ENCODE data around the gene PHLDB1. TPM values are rescaled to one million over a fixed set of nuclear protein-coding genes. Genes with fewer than 3 reads are reported as not detected.
A peak's percentile ranks its signal among the peaks of the same experiment; 100 is the strongest.
"Not testable (repeated sequence)": the region's sequence is repeated elsewhere in the genome, so short reads cannot be mapped to it uniquely, and the experiment has no call there.

Gene PHLDB1
- total RNA-seq, 2 experiments from 2014 or later, result 2.0 TPM

GRCh38 chr11:118608360-118609227, 1.2 kb downstream of the PHLDB1 start:
- Mint-ChIP-seq H3K27ac (no peak overlapping the region), H3K27me3 (ENCODE audit: low read depth) (peaks cover 17% of the 10 kb centered on the region), H3K4me1 (ENCODE audit: low read depth) (peaks cover 20% of the 10 kb centered on the region), H3K36me3 (ENCODE audit: low read depth) (no peaks in the 10 kb centered on the region), H3K4me3 (peak overlapping the region; percentile 81), H3K9me3 (no peaks in the 10 kb centered on the region)
- CTCF ChIA-PET, result interaction anchor here (0.6 to 7.3 kb wide), 12 partner anchors 9 to 718 kb away, joined by 3 to 106 read pairs (median 3); no protein-coding TSS in a partner anchor
- intact Hi-C loops (cut with micrococcal nuclease), result loop anchor here (1.0 to 5.0 kb wide), 2 partner anchors 35 to 461 kb away; no protein-coding TSS in a partner anchor
- peak; percentile 71 for DNase-seq

GRCh38 chr11:118609380-118610224, 2.2 kb downstream of the PHLDB1 start:
- H3K27ac Mint-ChIP-seq, result no peak overlapping the region
- intact Hi-C loops (cut with micrococcal nuclease), result loop anchor here (1.0 to 5.0 kb wide), 2 partner anchors 36 to 462 kb away; no protein-coding TSS in a partner anchor
- H3K36me3 Mint-ChIP-seq (ENCODE audit: low read depth), result no peaks in the 10 kb centered on the region
- no peaks in the 10 kb centered on the region for H3K9me3 Mint-ChIP-seq
- H3K27me3 Mint-ChIP-seq (ENCODE audit: low read depth), result peaks cover 17% of the 10 kb centered on the region
- H3K4me3 Mint-ChIP-seq, result peak overlapping the region; percentile 81
- peaks cover 20% of the 10 kb centered on the region for H3K4me1 Mint-ChIP-seq (ENCODE audit: low read depth)
- CTCF ChIA-PET, result interaction anchor here (0.7 to 7.3 kb wide), 6 partner anchors 10 to 321 kb away, joined by 3 to 106 read pairs (median 6); no protein-coding TSS in a partner anchor
- DNase-seq, result peak; percentile 45

GRCh38 chr11:118610225-118610772, 2.9 kb downstream of the PHLDB1 start:
- Mint-ChIP-seq H3K4me3 (peak overlapping the region; percentile 63), H3K4me1 (ENCODE audit: low read depth) (peaks cover 20% of the 10 kb centered on the region), H3K27me3 (ENCODE audit: low read depth) (peaks cover 17% of the 10 kb centered on the region), H3K27ac (no peak overlapping the region), H3K9me3 (no peaks in the 10 kb centered on the region), H3K36me3 (ENCODE audit: low read depth) (no peaks in the 10 kb centered on the region)
- intact Hi-C loops (cut with micrococcal nuclease), result no loop called here
- DNase-seq, result no peak
- CTCF ChIA-PET, result interaction anchor here (1.5 to 7.3 kb wide), 3 partner anchors 11 to 37 kb away, joined by 5 to 106 read pairs (median 14); no protein-coding TSS in a partner anchor

GRCh38 chr11:118610773-118611432, 3.5 kb downstream of the PHLDB1 start:
- CTCF ChIA-PET, result interaction anchor here (0.6 to 7.3 kb wide), 8 partner anchors 10 to 47 kb away, joined by 3 to 106 read pairs (median 6); no protein-coding TSS in a partner anchor
- Mint-ChIP-seq H3K36me3 (ENCODE audit: low read depth) (no peaks in the 10 kb centered on the region), H3K9me3 (no peaks in the 10 kb centered on the region), H3K27me3 (ENCODE audit: low read depth) (peaks cover 17% of the 10 kb centered on the region), H3K4me3 (peak overlapping the region; percentile 51), H3K4me1 (ENCODE audit: low read depth) (peaks cover 20% of the 10 kb centered on the region), H3K27ac (no peak overlapping the region)
- peak; percentile 90 for DNase-seq
- intact Hi-C loops (cut with micrococcal nuclease), result loop anchor here (1.0 kb wide), 1 partner anchor 16 kb away; no protein-coding TSS in a partner anchor

DNA sequence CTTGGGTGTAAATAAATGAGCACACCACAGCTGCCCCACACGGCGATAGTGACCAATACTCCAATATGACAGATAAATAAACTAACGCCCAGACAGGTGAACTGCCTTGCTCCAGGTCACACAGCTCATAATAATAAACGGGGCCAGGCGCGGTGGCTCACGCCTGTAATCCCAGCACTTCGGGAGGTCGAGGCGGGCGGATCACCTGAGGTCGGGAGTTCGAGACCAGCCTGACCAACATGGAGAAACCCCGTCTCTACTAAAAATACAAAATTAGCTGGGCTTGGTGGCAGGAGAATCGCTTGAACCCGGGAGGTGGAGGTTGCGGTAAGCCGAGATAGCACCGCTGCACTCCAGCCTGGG, 4.0 kb downstream of the PHLDB1 start:
- DNase-seq; H3K27ac Mint-ChIP-seq; H3K9me3 Mint-ChIP-seq; H3K36me3 Mint-ChIP-seq (ENCODE audit: low read depth): not testable (repeated sequence)
- H3K27me3 Mint-ChIP-seq (ENCODE audit: low read depth), result peaks cover 17% of the 10 kb centered on the region
- CTCF ChIA-PET, result interaction anchor here (0.5 to 7.3 kb wide), 9 partner anchors 8 to 65 kb away, joined by 3 to 106 read pairs (median 3); no protein-coding TSS in a partner anchor
- intact Hi-C loops (cut with micrococcal nuclease), result loop anchor here (1.0 kb wide), 1 partner anchor 16 kb away; no protein-coding TSS in a partner anchor
- H3K4me1 Mint-ChIP-seq (ENCODE audit: low read depth), result peaks cover 20% of the 10 kb centered on the region
- peak overlapping the region; percentile 33 for H3K4me3 Mint-ChIP-seq

DNA sequence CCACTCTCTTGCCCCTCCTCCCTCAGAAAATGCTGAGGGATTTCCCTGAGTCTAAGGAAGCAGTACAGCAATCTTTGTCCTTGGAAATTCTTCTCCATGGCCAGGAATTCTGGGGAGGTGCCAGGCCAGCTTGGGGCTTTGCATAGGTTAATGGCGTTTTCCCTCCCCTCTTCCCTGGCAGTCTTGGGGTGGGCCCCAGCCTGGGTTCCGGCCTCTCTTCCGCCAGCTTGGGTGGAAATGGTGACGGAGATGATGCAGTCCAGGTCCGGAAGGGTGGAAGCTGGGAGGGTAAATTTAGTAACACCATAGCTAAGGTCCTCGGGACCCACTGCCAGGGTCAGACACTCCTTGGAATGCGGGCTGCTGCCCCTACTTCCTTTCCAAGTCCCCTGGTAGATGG, 5.0 kb downstream of the PHLDB1 start:
- H3K36me3 Mint-ChIP-seq (ENCODE audit: low read depth), result no peaks in the 10 kb centered on the region
- H3K4me3 Mint-ChIP-seq, result no peak overlapping the region
- H3K4me1 Mint-ChIP-seq (ENCODE audit: low read depth), result peaks cover 20% of the 10 kb centered on the region
- no peaks in the 10 kb centered on the region for H3K9me3 Mint-ChIP-seq
- CTCF ChIA-PET, result interaction anchor here (1.0 to 7.3 kb wide), 7 partner anchors 9 to 805 kb away, joined by 3 to 106 read pairs (median 4); no protein-coding TSS in a partner anchor
- intact Hi-C loops (cut with micrococcal nuclease), result no loop called here
- DNase-seq, result no peak
- H3K27me3 Mint-ChIP-seq (ENCODE audit: low read depth), result peaks cover 15% of the 10 kb centered on the region
- no peak overlapping the region for H3K27ac Mint-ChIP-seq

DNA sequence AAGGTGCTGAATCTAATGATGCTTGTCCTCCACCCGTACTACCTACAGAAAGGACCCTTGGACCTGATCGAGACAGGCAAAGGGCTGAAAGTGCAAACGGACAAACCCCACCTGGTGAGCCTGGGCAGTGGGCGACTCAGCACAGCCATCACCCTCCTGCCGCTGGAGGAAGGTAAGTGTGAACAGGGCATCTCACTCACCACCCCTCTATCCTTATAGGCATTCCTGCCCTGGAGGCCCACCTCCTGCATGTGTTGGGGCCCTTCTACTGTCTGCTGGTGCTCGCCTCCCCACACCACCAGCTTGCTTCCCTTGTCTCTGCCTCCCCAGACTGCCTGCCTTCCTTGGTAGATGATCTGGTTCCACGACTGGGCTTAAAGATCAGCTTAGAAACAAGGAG, 7.1 kb downstream of the PHLDB1 start:
- Mint-ChIP-seq H3K9me3 (no peaks in the 10 kb centered on the region), H3K36me3 (ENCODE audit: low read depth) (no peaks in the 10 kb centered on the region), H3K4me3 (no peak overlapping the region), H3K4me1 (ENCODE audit: low read depth) (peaks cover 9% of the 10 kb centered on the region), H3K27me3 (ENCODE audit: low read depth) (peaks cover 5% of the 10 kb centered on the region), H3K27ac (no peak overlapping the region)
- DNase-seq, result no peak
- CTCF ChIA-PET, result interaction anchor here (7.3 kb wide), 1 partner anchor 21 kb away, joined by 106 read pairs; no protein-coding TSS in a partner anchor
- intact Hi-C loops (cut with micrococcal nuclease), result no loop called here

DNA sequence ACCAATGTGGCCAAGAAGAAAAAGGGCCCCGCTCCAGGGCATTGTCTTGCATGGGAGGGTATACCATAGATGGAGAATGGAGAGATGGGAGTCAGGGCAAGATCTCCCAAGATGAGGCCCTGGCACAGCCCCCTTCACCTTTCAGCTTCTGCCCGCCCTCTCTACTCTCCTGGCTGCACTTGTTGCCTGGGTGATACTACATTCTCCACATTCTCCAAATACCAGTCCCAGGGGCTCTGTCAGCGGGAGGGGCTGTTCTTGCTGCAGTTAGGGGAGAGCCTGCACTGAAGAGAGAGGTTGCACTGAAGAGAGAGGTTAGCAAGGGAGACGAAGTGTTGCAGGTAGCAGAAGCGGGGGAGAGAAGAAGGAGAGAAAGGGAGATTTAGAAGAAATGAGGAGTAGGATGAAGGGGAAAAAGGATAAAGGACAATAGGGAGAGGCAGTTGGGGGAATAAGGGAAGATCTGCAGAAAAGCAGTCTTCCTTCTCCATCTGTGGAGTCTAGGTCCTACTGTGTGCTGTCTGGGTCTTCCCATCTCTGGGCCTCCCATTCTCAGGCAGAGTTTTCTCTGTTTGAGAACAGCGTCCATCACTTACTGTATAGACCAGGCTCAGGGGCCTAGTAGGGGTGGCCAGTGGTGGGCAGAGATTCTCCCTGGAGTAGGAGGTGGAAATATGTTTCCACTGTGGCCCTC, 8.0 kb downstream of the PHLDB1 start:
- H3K27ac Mint-ChIP-seq, result no peak overlapping the region
- H3K9me3 Mint-ChIP-seq, result no peaks in the 10 kb centered on the region
- no peak overlapping the region for H3K4me3 Mint-ChIP-seq
- no peaks in the 10 kb centered on the region for H3K36me3 Mint-ChIP-seq (ENCODE audit: low read depth)
- H3K27me3 Mint-ChIP-seq (ENCODE audit: low read depth), result peaks cover 2% of the 10 kb centered on the region
- intact Hi-C loops (cut with micrococcal nuclease), result no loop called here
- no peak for DNase-seq
- CTCF ChIA-PET, result interaction anchor here (7.3 kb wide), 1 partner anchor 22 kb away, joined by 106 read pairs; no protein-coding TSS in a partner anchor
- H3K4me1 Mint-ChIP-seq (ENCODE audit: low read depth), result peaks cover 7% of the 10 kb centered on the region

GRCh38 chr11:118615976-118616371, 8.6 kb downstream of the PHLDB1 start:
- CTCF ChIA-PET, result no interaction called here
- H3K4me1 Mint-ChIP-seq (ENCODE audit: low read depth), result peaks cover 13% of the 10 kb centered on the region

GRCh38 chr11:118618115-118618990, 10.9 kb downstream of the PHLDB1 start:
- H3K9me3 Mint-ChIP-seq, result no peaks in the 10 kb centered on the region
- intact Hi-C loops (cut with micrococcal nuclease), result no loop called here
- H3K36me3 Mint-ChIP-seq (ENCODE audit: low read depth), result no peaks in the 10 kb centered on the region
- DNase-seq, result no peak
- H3K27ac Mint-ChIP-seq, result no peak overlapping the region
- peaks cover 14% of the 10 kb centered on the region for H3K4me1 Mint-ChIP-seq (ENCODE audit: low read depth)
- H3K27me3 Mint-ChIP-seq (ENCODE audit: low read depth), result peaks cover 3% of the 10 kb centered on the region
- CTCF ChIA-PET, result interaction anchor here (0.5 to 1.1 kb wide), 5 partner anchors 11 to 153 kb away, joined by 3 to 6 read pairs (median 4); partner anchors contain the start of gene PHLDB1
- H3K4me3 Mint-ChIP-seq, result no peak overlapping the region

More at GRCh38 chr11:118615976-118616371, 8.6 kb downstream of the PHLDB1 start:
- Mint-ChIP-seq H3K27ac (no peak overlapping the region), H3K9me3 (no peaks in the 10 kb centered on the region), H3K27me3 (ENCODE audit: low read depth) (peaks cover 4% of the 10 kb centered on the region), H3K4me3 (no peak overlapping the region), H3K36me3 (ENCODE audit: low read depth) (no peaks in the 10 kb centered on the region)
- intact Hi-C loops (cut with micrococcal nuclease), result no loop called here
- DNase-seq, result no peak

Data from activated naive CD4-positive, alpha-beta T cell treated with anti-CD3 and anti-CD28 coated beads for 36 hours (primary cell).